PC-9 (cell line): Measurements from ENCODE around the gene RANBP3L.
"Not testable (repeated sequence)": the region's sequence is repeated elsewhere in the genome, so short reads cannot be mapped to it uniquely, and the experiment has no call there.

Experiments used
- EZH2 ChIP-seq: fragments of 200-600 bp; sonication (generic); IDR thresholded peaks from 2 replicates; pipeline ENCODE4 v1.8.0; 2017; ENCODE audit warnings: antibody characterized with exemption, low read depth
- TF ChIP-seq, protein P1 (sequence below): fragments of 200-600 bp; sonication (generic); conservative IDR thresholded peaks from 2 replicates; pipeline ENCODE4 v1.6.1; 2017; ENCODE audit warnings: mixed run types, antibody characterized with exemption, mild to moderate bottlenecking, moderate library complexity

DNA sequence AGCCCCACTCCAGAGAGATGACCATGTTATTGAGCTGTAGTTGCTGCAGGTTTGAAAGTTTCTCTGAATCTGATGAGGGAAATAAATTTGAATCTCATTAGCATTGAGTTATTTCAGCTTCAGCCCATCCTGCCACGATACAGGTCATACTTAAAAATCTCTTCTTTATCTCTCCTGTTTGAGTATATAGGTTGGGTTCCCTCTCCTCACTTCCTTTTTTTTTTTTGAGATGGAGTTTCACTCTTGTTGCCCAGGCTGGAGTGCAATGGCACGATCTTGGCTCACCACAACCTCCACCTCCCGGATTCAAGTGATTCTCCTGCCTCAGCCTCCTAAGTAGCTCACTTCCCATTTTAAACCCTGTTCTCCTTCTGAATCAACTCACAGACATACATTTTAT is 17.9 kb downstream of the RANBP3L start:
- TF ChIP-seq, protein P1, sequence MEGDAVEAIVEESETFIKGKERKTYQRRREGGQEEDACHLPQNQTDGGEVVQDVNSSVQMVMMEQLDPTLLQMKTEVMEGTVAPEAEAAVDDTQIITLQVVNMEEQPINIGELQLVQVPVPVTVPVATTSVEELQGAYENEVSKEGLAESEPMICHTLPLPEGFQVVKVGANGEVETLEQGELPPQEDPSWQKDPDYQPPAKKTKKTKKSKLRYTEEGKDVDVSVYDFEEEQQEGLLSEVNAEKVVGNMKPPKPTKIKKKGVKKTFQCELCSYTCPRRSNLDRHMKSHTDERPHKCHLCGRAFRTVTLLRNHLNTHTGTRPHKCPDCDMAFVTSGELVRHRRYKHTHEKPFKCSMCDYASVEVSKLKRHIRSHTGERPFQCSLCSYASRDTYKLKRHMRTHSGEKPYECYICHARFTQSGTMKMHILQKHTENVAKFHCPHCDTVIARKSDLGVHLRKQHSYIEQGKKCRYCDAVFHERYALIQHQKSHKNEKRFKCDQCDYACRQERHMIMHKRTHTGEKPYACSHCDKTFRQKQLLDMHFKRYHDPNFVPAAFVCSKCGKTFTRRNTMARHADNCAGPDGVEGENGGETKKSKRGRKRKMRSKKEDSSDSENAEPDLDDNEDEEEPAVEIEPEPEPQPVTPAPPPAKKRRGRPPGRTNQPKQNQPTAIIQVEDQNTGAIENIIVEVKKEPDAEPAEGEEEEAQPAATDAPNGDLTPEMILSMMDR, result not testable (repeated sequence)
- not testable (repeated sequence) for TF ChIP-seq EZH2
